Lower leg skin (tissue), 4 donors: Measurements from ENCODE around the gene ANKS4B. TPM values are rescaled to one million over a fixed set of nuclear protein-coding genes. Genes with fewer than 3 reads are reported as not detected.

Experiments used
- DNase-seq, 2 donors: peaks; one replicate each; pipeline ENCODE4 v3.0.0-alpha.2; 2019; ENCODE audit warnings: low spot score in 2 of 2
- H3K4me3 ChIP-seq: fragments of 200-600 bp; sonication (generic); 2 replicates; pipeline ENCODE4 v1.5.1; 2017; ENCODE audit warnings: mild to moderate bottlenecking, low read depth; ENCODE audit not compliant: poor library complexity, severe bottlenecking
- CTCF ChIP-seq, 3 donors: fragments of 450-650 bp; IDR thresholded peaks; one replicate each; pipeline ENCODE4 v1.5.1; 2016; ENCODE audit warnings: antibody characterized with exemption in 3 of 3, mild to moderate bottlenecking in 3 of 3, moderate library complexity in 2 of 3
- POLR2A ChIP-seq, 2 donors: fragments of 450-650 bp; IDR thresholded peaks; one replicate each; pipeline ENCODE4 v1.6.1; 2016 to 2017; ENCODE audit warnings: antibody characterized with exemption in 2 of 2, mild to moderate bottlenecking in 1 of 2, moderate library complexity in 1 of 2
- WGBS, 2 donors: methylation state at CpG; one replicate each; pipeline ENCODE4 v1.1.5; 2018; 5-methylcytosine and 5-hydroxymethylcytosine counted together
- intact Hi-C: fragments of 100-400 bp; cut with DNase I; formaldehyde crosslinking; loops from one replicate; pipeline ENCODE4 v1.15.0; 2023; ENCODE audit warnings: low total_unique reads
- total RNA-seq, 4 donors: library from RNA; depleted of rRNA; stranded (reverse); fragments of >200 nt; gene quantifications; one replicate each; pipeline ENCODE4 v1.1.0, GENCODE V29; 2016

ANKS4B gene
- total RNA-seq, 4 donors from 2014 or later: 0.13 TPM; not detected in 3

DNA sequence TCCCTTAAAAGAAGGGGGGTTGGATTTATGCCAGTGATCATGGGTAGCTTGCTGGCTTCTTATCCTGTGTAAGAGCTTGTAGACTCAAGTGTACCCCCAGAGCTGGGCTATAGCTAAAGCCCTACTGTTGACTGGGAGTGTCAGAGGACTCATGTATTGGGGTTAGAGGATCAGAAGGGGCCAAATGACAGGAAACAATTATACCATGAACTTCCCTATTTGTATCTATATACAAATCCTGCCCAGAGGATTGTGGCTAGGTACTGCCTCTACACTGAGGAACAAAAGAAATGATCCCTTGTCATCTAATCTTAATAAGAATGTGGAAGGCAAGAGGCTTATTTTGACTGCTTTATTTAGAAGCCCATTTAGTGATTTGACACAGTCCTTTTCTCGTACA lies 36.4 kb upstream of the ANKS4B start:
- WGBS, 2 donors: 77 to 81% methylated on average over 1 of the region's 1 CpG
- intact Hi-C loops: no loop called here
- TF ChIP-seq POLR2A (IDR thresholded peaks at IDR 0.05): no peak
- TF ChIP-seq CTCF (IDR thresholded peaks at IDR 0.05): no peak
- H3K4me3 ChIP-seq: no peak overlapping the region
- no peak for DNase-seq

GRCh38 chr16:21197621-21198020 lies 35.9 kb upstream of the ANKS4B start:
- intact Hi-C loops: no loop called here
- DNase-seq: no peak
- TF ChIP-seq CTCF (IDR thresholded peaks at IDR 0.05) (no peak), POLR2A (IDR thresholded peaks at IDR 0.05) (no peak)
- 70 to 74% methylated on average over 3 of the region's 3 CpGs for WGBS, 2 donors
- H3K4me3 ChIP-seq: no peak overlapping the region

- intact Hi-C loops: no loop called here
- TF ChIP-seq POLR2A (IDR thresholded peaks at IDR 0.05): no peak
- TF ChIP-seq CTCF (IDR thresholded peaks at IDR 0.05): no peak
- WGBS, 2 donors: 81 to 82% methylated on average over 5 of the region's 5 CpGs
- no peak overlapping the region for H3K4me3 ChIP-seq
- no peak for DNase-seq
Measured at GRCh38 chr16:21199607-21200218, 33.8 kb upstream of the ANKS4B start.

DNA sequence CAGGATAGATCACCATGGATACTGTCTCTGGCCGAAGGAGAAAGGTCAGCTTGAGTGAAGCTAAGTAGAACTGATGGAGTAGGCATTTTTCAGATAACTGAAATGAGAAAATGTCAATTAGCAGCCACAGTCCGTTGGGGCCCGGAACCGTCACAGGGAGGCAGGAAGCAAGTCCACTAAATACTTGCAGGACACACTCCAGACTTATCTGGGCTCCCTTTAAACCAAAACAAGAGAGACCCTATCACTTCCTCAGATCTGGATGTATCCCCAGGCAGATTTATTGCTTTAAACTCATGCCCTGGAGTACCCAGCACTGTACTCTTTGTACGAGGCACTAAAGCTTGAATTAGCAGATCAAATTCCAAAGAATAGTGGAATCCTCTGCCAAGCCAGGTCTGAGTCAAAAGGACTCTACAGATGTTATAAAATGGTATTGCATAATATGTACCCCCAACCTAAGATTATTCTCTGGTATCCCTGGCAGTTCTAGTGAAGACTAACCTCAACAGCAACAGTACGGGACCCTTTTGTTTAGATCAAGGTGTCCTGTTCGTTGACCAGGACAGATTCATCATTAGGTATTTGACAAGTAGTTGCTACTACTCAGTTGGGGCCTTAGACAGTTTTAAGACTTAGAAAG lies 30.2 kb upstream of the ANKS4B start:
- H3K4me3 ChIP-seq: no peak overlapping the region
- 69 to 82% methylated on average over 7 of the region's 7 CpGs for WGBS, 2 donors
- intact Hi-C loops: no loop called here
- DNase-seq: no peak
- TF ChIP-seq POLR2A (IDR thresholded peaks at IDR 0.05) (no peak), CTCF (IDR thresholded peaks at IDR 0.05) (no peak)

- H3K4me3 ChIP-seq: no peak overlapping the region
- DNase-seq: no peak
- intact Hi-C loops: no loop called here
- TF ChIP-seq CTCF (IDR thresholded peaks at IDR 0.05): no peak
- TF ChIP-seq POLR2A (IDR thresholded peaks at IDR 0.05): no peak
Measured at GRCh38 chr16:21205303-21205702, 28.2 kb upstream of the ANKS4B start.

DNA sequence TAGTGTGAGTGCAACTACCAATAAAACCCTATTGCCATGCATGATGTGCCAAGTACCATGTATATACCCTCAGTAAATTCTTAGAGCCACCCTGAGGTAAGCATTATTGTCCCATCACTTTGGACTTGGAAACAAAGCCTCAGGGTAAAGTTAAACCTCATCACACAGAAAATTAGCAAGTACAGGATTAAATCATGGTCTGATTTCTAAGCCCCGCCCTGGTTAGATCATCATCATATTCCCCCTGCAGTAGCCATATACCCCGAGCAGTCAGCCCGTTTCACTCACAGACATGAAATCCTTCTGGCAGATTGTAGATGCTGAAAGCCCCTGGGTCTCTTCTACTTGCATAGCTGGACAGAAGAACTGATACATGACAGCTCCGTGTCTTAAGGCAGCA lies 26.9 kb upstream of the ANKS4B start:
- intact Hi-C loops: no loop called here
- TF ChIP-seq POLR2A (IDR thresholded peaks at IDR 0.05) (no peak), CTCF (IDR thresholded peaks at IDR 0.05) (no peak)
- H3K4me3 ChIP-seq: no peak overlapping the region
- DNase-seq: no peak
- WGBS, 2 donors: 85% methylated on average over 4 of the region's 4 CpGs
